Measurements from ENCODE around the gene MPZ. TPM values are rescaled to one million over a fixed set of nuclear protein-coding genes. Genes with fewer than 3 reads are reported as not detected.

The MPZ gene
- total RNA-seq, 1 donor from 2014 or later = 2.3 TPM

DNA sequence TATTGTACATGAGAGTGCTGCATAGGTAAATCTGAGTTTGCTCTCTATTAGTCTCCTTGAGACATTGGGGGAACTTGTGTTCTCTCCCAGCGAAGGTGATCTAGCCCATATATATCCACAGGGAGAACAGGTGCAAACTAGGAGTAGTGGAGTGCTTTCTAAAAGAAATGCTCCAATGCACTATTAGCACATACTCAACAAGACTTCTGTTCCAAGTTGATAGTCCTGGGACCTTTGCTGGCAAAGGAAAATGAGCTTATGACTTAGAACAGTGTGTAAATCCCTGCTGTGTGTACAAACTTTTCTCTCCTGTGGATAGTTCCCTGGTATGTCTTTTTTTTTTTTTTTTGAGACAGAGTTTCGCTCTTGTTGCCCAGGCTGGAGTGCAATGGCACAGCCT, 32.4 kb upstream of the MPZ start:
- Mint-ChIP-seq H3K27ac (ENCODE audit: unreplicated experiment) (no peak overlapping the region), H3K27me3 (ENCODE audit: low read depth, unreplicated experiment) (no peaks in the 10 kb centered on the region), H3K36me3 (ENCODE audit: low read depth, unreplicated experiment) (peaks cover 12% of the 10 kb centered on the region), H3K9me3 (ENCODE audit: unreplicated experiment) (no peaks in the 10 kb centered on the region), H3K4me3 (ENCODE audit: unreplicated experiment) (no peak overlapping the region), H3K4me1 (ENCODE audit: low read depth, unreplicated experiment) (no peaks in the 10 kb centered on the region)
- H4K20me1 ChIP-seq (ENCODE audit: insufficient read depth, low read length) = no peaks in the 10 kb centered on the region
- H3K4me1 ChIP-seq (ENCODE audit: insufficient read depth, low read length) = no peaks in the 10 kb centered on the region
- H3K4me2 ChIP-seq (ENCODE audit: low read length) = no peak overlapping the region
- DNase-seq (ENCODE audit: low read depth) (no peak), FAIRE-seq (no peak)
- H3K79me2 ChIP-seq (ENCODE audit: insufficient read depth, low read length) = no peaks in the 10 kb centered on the region
- H3K27me3 ChIP-seq (ENCODE audit: insufficient read depth, low read length) = no peaks in the 10 kb centered on the region
- H2AFZ ChIP-seq (ENCODE audit: low read depth, low read length) = no peak overlapping the region
- H3K4me3 ChIP-seq (ENCODE audit: insufficient read depth, low read depth, low read length) = no peak overlapping the region
- H3K9me3 ChIP-seq (ENCODE audit: insufficient read depth, low read depth, low read length) = no peaks in the 10 kb centered on the region
- H3K27ac ChIP-seq (ENCODE audit: low read depth, low read length) = no peak overlapping the region
- peaks cover 23% of the 10 kb centered on the region for H3K36me3 ChIP-seq (ENCODE audit: insufficient read depth, low read length)
- TF ChIP-seq, protein P1, sequence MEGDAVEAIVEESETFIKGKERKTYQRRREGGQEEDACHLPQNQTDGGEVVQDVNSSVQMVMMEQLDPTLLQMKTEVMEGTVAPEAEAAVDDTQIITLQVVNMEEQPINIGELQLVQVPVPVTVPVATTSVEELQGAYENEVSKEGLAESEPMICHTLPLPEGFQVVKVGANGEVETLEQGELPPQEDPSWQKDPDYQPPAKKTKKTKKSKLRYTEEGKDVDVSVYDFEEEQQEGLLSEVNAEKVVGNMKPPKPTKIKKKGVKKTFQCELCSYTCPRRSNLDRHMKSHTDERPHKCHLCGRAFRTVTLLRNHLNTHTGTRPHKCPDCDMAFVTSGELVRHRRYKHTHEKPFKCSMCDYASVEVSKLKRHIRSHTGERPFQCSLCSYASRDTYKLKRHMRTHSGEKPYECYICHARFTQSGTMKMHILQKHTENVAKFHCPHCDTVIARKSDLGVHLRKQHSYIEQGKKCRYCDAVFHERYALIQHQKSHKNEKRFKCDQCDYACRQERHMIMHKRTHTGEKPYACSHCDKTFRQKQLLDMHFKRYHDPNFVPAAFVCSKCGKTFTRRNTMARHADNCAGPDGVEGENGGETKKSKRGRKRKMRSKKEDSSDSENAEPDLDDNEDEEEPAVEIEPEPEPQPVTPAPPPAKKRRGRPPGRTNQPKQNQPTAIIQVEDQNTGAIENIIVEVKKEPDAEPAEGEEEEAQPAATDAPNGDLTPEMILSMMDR (IDR thresholded peaks at IDR 0.05; ENCODE audit: insufficient read depth, low read depth, low read length) = no peak
- no peak for TF ChIP-seq EZH2 (IDR thresholded peaks at IDR 0.05; ENCODE audit: insufficient read depth, low read length)
- H3K9ac ChIP-seq (ENCODE audit: low read length) = no peak overlapping the region

DNA sequence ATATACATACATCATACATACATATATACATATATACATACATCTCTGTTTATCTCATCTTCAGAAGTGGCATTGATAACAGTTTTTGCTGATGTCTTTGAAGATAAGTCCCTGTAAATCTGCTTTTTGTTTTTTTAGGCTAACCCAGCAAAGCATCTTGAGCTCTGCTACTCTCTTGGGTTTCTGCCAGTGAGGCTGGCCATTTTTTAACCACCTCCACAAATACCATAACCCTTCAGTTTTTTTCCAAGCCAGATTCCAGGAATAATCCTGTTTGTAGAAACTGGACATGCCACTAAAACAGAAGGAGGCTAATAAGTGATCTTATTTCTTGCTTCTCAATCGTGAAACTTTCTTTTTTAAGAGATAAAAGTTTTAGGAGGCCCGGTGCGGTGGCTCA, 26.0 kb upstream of the MPZ start:
- Histone ChIP-seq H3K79me2 (ENCODE audit: insufficient read depth, low read length) (no peaks in the 10 kb centered on the region), H3K9me3 (ENCODE audit: insufficient read depth, low read depth, low read length) (no peaks in the 10 kb centered on the region), H3K4me2 (ENCODE audit: low read length) (no peak overlapping the region), H3K27ac (ENCODE audit: low read depth, low read length) (no peak overlapping the region), H3K36me3 (ENCODE audit: insufficient read depth, low read length) (peaks cover 16% of the 10 kb centered on the region), H3K27me3 (ENCODE audit: insufficient read depth, low read length) (no peaks in the 10 kb centered on the region), H4K20me1 (ENCODE audit: insufficient read depth, low read length) (no peaks in the 10 kb centered on the region), H3K4me3 (ENCODE audit: insufficient read depth, low read depth, low read length) (no peak overlapping the region), H3K9ac (ENCODE audit: low read length) (no peak overlapping the region), H3K4me1 (ENCODE audit: insufficient read depth, low read length) (no peaks in the 10 kb centered on the region), H2AFZ (ENCODE audit: low read depth, low read length) (no peak overlapping the region)
- Mint-ChIP-seq H3K9me3 (ENCODE audit: unreplicated experiment) (no peaks in the 10 kb centered on the region), H3K36me3 (ENCODE audit: low read depth, unreplicated experiment) (peaks cover 9% of the 10 kb centered on the region), H3K4me1 (ENCODE audit: low read depth, unreplicated experiment) (peaks cover 6% of the 10 kb centered on the region), H3K4me3 (ENCODE audit: unreplicated experiment) (no peak overlapping the region), H3K27me3 (ENCODE audit: low read depth, unreplicated experiment) (no peaks in the 10 kb centered on the region), H3K27ac (ENCODE audit: unreplicated experiment) (no peak overlapping the region)
- TF ChIP-seq, protein P1 (IDR thresholded peaks at IDR 0.05; ENCODE audit: insufficient read depth, low read depth, low read length) = no peak
- TF ChIP-seq EZH2 (IDR thresholded peaks at IDR 0.05; ENCODE audit: insufficient read depth, low read length) = no peak
- DNase-seq (ENCODE audit: low read depth) = peak; percentile 54
- no peak for FAIRE-seq

DNA sequence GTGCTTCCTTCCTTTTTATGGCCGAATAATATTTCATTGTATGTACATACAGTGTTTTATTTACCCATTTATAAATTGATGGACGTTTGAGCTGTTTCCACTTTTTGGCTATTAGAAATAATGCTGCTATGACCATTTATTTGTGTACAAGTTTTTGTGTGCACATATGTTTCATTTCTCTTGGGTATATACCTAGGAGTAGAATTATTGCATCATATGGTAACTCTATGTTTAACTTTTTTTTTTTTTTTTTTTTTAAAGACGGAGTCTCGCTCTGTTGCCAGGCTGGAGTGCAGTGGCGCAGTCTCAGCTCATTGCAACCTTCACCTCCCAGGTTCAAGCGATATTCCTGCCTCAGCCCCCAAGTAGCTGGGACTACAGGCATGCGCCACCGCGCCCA, 23.4 kb upstream of the MPZ start:
- no peaks in the 10 kb centered on the region for H3K27me3 Mint-ChIP-seq (ENCODE audit: low read depth, unreplicated experiment)
- H3K4me1 Mint-ChIP-seq (ENCODE audit: low read depth, unreplicated experiment) = peaks cover 14% of the 10 kb centered on the region
- no peak overlapping the region for H3K9ac ChIP-seq (ENCODE audit: low read length)
- no peaks in the 10 kb centered on the region for H3K79me2 ChIP-seq (ENCODE audit: insufficient read depth, low read length)
- no peaks in the 10 kb centered on the region for H3K9me3 Mint-ChIP-seq (ENCODE audit: unreplicated experiment)
- FAIRE-seq = no peak
- H3K9me3 ChIP-seq (ENCODE audit: insufficient read depth, low read depth, low read length) = no peaks in the 10 kb centered on the region
- H3K4me1 ChIP-seq (ENCODE audit: insufficient read depth, low read length) = no peaks in the 10 kb centered on the region
- no peak overlapping the region for H3K4me2 ChIP-seq (ENCODE audit: low read length)
- no peak overlapping the region for H3K4me3 Mint-ChIP-seq (ENCODE audit: unreplicated experiment)
- H3K36me3 Mint-ChIP-seq (ENCODE audit: low read depth, unreplicated experiment) = peaks cover 16% of the 10 kb centered on the region
- no peak overlapping the region for H3K4me3 ChIP-seq (ENCODE audit: insufficient read depth, low read depth, low read length)
- TF ChIP-seq EZH2 (IDR thresholded peaks at IDR 0.05; ENCODE audit: insufficient read depth, low read length) = no peak
- TF ChIP-seq, protein P1 (IDR thresholded peaks at IDR 0.05; ENCODE audit: insufficient read depth, low read depth, low read length) = no peak
- H3K27ac Mint-ChIP-seq (ENCODE audit: unreplicated experiment) = no peak overlapping the region
- H3K36me3 ChIP-seq (ENCODE audit: insufficient read depth, low read length) = peaks cover 21% of the 10 kb centered on the region
- no peak for DNase-seq (ENCODE audit: low read depth)
- no peak overlapping the region for H3K27ac ChIP-seq (ENCODE audit: low read depth, low read length)
- no peaks in the 10 kb centered on the region for H3K27me3 ChIP-seq (ENCODE audit: insufficient read depth, low read length)
- no peaks in the 10 kb centered on the region for H4K20me1 ChIP-seq (ENCODE audit: insufficient read depth, low read length)
- no peak overlapping the region for H2AFZ ChIP-seq (ENCODE audit: low read depth, low read length)
